ENCODE measurements around the gene TRPV4.
A peak's percentile ranks its signal among the peaks of the same experiment; 100 is the strongest.

The TRPV4 gene

GRCh38 chr12:109804820-109805761 is 28.1 kb downstream of the TRPV4 start:
- DNase-seq = peak; percentile 73

DNA sequence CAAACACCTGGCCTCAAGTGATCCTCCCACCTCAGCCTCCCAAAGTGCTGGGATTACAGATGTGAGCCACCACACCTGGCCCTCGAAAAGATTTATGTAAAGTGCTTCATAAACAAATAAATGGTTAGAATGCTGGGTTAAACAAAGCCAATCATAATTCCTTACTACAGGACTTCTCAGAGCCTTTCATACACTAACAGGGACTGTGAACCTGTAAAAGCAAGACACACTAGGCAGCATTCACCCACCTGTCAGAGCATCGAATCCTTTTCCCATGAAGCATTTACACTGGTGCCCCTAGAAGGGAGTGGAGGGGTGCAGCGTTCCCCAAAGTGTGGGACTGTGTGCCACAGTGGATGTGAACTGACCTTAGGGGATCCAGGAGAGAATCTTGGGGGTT is 29.5 kb downstream of the TRPV4 start:
- no peak for DNase-seq

DNA sequence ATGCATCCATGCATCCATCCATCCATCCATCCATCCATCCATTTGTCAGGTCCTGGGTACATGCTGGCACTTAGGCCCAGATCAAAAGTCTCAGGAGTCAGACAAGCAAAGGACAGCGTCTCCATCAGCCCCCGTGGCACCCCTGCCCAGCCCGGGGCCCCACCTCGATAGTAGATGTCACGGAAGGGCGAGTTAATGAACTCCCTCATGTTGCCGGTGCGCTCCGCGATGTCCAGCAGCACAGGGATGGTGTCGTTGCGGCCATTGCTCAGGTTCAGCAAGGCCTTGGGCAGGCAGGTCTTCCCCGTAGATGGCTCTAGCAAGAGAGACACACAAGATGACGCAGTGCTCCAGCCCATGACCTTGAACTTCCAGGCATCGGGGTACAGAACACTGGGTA is 30.4 kb downstream of the TRPV4 start:
- DNase-seq = no peak

- DNase-seq = no peak
These were observed 32.7 kb downstream of the TRPV4 start for GRCh38 chr12:109800536-109800935.

DNA sequence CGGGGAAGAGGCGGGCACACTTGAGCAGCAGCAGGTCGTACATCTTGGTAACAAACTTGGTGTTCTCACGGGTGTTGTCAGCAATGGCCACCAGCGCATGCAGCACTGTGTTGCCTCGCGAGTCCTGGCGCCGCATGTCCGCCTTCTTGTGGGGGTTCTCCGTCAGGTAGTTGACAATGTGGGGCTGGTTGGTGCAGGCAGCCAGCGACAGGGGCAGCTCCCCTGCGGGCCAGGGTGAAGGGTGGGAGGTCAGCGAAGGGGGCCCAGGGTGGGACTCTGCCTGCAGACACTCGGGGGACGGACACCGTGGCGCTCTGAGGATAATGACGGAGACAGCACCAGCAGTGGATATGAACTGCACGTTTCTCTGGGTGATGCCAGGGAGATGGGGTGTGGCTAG is 34.5 kb downstream of the TRPV4 start:
- no peak for DNase-seq

GRCh38 chr12:109797905-109798669 is 35.1 kb downstream of the TRPV4 start:
- no peak for DNase-seq

DNA sequence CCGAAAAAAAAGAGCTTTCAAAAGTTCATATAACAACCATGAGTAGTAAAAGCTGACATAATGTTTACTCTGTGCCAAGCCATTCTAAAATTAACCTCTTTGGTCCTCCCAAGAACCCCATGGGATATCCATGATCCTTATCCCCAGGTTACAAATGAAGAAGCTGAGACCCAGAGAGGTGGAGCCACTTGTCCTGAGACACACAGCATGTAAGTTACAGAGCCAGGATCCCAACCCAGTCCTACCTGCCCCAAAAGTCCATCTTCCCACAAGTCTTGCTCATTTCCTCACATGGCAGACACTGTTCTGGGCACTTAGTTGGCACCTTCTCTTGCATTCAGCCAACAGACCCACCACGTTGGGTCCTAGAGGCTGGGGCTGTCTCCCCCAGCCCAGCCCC is 37.1 kb downstream of the TRPV4 start:
- no peak for DNase-seq

GRCh38 chr12:109795023-109795422 is 38.2 kb downstream of the TRPV4 start:
- no peak for DNase-seq

DNA sequence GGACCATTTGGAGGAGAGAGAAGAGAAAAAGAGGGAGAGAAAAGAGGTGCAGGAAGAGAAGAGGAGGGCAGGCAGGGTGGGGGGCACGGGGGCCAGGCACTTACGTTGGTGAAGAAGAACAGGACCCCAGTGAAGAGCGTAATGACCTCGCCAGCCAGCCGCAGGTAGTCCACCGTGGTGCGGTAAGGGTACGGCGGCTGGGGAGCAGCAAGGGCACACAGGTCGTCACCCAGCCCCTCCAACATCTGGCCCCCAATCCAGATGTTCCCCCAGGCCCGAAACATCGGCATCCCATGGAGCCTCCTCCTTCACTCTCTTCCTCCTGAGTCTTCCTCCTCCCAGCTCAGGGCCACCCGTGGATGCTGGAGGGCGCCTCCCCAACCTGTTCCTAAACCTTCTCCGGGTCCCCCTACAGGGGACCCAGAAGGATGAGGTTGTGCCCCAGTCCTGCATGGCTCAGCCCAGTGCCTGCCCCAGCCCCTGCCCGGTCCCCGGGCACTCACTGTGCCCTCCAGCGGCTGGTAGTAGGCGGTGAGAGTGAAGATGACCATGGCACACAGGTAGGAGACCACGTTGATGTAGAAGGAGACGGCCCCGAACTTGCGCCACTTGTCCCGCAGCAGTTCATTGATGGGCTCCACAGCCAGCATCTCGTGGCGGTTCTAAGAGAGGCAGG is 39.2 kb downstream of the TRPV4 start:
- DNase-seq = no peak

DNA sequence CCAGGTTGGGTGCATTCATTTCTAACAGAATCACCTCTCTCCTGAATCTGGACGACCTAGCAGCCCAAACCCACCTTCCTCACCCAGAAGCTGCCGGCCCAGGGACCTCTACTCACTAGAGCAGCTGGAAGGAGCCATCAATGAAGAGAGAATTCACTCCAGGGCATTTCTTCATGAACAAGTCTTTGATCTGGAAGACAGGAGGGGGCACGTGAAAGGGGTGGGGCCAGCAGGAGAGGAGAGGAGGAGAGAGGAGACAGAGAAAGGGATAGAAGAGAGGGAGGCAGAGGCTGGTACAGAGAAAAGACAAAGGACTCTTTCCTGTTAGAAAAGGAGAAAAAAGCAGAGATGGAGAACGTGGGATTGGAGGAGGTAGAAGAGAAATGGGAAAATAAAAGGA is 39.8 kb downstream of the TRPV4 start:
- DNase-seq = no peak

- DNase-seq = no peak
These were observed 40.2 kb downstream of the TRPV4 start for GRCh38 chr12:109792992-109793391.

- no peak for DNase-seq
These were observed 43.6 kb downstream of the TRPV4 start for GRCh38 chr12:109789526-109790048.

DNA sequence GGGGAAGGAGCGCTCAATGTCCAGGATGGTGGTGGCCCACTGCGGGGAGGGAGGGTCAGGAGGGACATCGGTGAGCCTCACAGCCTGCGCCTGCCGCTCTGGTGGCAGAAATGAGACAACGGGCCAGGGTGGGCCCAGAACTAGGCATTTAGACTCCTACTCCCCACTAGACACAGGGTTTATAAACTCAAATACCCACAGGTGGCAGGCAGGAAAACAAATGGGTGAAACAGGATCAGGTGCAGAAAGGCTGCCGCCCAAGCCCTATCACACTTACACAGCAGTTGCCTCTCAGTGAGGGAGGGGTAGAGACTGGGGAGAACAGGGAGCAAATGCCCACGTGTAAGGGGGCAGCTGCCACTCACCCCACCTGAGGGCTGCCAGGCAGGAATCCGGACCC is 46.4 kb downstream of the TRPV4 start:
- DNase-seq = no peak

GRCh38 chr12:109785854-109786253 is 47.3 kb downstream of the TRPV4 start:
- no peak for DNase-seq

- DNase-seq = no peak
These were observed 49.3 kb downstream of the TRPV4 start for GRCh38 chr12:109783965-109784244.

DNA sequence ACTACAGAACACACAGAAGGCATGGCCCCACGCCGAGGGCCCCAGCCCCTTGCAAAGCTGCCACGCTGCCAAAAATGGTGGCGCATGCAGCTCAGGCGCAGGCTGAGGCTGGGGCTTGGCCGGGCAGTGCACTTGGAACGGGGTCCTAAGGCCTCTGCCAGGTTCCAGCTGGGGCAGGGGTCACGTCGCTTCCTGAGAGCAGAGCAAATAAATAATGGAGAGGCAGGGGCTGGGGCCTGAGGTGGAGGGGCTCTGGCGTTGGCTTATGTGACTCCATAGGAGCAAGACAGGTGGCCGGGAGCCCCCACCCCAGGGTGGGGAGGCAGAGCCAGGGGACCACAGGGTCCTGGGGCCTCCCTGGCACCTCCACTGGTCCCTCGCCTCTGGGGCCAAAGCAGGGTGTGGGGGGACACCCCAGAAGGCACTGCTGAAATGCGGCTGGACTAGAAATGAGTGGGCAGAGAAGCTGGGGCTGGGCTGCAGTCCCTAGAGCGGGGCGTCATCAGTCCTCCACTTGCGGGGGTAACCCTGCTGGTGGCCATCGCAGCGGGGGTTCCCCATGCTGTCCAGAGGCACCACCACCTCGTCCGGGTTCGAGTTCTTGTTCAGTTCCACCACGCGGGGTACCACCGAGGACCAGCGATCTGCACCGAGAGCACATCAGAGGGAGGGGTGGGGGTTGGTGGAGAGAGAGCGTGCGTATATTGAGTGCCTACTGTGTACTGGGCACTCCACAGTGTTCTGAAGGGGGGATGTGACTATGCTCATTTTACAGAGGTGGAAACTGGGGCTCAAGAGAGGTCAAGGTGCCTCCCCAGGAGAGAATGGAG is 49.8 kb downstream of the TRPV4 start:
- DNase-seq = no peak

GRCh38 chr12:109782326-109782703 is 50.9 kb downstream of the TRPV4 start:
- no peak for DNase-seq

- DNase-seq = no peak
These were observed 51.4 kb downstream of the TRPV4 start for GRCh38 chr12:109781668-109782325.

DNA sequence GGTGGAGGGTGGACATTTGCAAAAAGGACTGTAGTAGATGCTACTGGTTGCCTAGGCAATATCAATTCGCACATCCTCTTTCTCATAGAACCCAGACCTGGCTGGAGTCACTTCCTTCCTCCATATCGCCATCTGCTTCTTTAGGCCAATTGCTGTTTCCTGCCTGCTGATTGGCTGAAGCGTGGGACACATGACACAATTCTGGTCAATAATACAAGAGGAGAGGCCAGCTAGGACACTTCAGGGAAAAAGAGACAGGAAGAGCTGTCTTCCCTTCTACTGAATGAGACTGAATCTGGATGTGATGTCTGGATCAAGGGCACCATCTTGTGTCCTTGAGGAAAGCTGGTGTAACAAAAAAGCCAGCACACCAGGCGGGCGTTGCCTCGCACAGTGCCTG is 53.8 kb downstream of the TRPV4 start:
- no peak for DNase-seq

DNA sequence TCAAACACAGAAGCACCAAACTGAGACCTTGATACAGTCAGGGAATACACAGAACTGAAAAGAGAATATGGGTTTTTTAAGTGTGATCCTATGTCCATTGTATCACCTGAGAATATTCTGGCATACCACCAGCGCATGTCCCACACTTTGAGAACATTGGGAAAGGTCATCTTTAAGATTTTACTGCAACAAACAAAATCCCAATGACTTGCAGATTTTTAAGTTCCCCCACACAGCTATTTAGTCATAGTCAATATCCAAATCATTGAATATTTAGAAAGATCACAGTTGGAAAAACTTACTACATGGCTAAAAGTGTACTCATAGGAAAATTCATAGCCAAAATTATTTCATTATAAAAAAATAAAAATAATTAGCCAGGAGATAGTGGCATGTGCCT is 54.5 kb downstream of the TRPV4 start:
- no peak for DNase-seq

GRCh38 chr12:109777544-109777943 is 55.7 kb downstream of the TRPV4 start:
- no peak for DNase-seq

DNA sequence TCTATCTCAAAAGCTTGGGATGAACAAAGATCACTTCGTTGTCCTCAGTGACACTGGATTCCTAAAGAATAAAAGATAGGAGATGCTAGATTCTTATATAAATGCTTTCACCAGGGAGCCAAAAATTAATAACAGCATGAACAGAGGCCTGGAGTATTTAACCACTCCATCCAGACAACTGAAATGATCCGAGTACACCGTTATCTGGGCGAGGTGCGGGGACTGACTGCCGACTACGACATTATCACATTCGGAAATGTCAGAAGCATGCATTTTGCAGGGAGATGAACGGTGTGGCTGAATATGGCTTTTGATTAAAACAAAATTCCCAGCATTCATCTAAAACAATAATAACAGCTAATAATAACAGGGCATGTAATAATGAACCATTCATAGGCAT is 56.6 kb downstream of the TRPV4 start:
- no peak for DNase-seq

Measured in suppressor macrophage treated with lipopolysaccharide for 4 hours (primary cell).